IMR-90 (cell line): ENCODE results near the gene DAPK1. TPM values are rescaled to one million over a fixed set of nuclear protein-coding genes. Genes with fewer than 3 reads are reported as not detected.

Experiments
- ATAC-seq: fragments of 200-7000 bp; cut with Tn5 transposase; 2 replicates; pipeline ENCODE4 v1.9.1; 2020; ENCODE audit warnings: low read depth, mild to moderate bottlenecking, moderate library complexity
- BruUV-seq: library from RNA; stranded (reverse); fragments of 400-500 nt; replicated peaks from 2 replicates; lab custom pipeline; 2021; lab: Mats Ljungman, UMichigan
- CTCF ChIA-PET: fragments of 300-600 bp; formaldehyde crosslinking; extraction: SDS; loops from one replicate; lab custom pipeline; 2021; ENCODE audit warnings: antibody characterized with exemption; lab: Yijun Ruan, JAX
- POLR2A ChIA-PET: fragments of 300-600 bp; sonication (Branson Sonifier 250); formaldehyde crosslinking; loops from one replicate; lab custom pipeline; 2022; ENCODE audit warnings: antibody characterized with exemption; ENCODE audit not compliant: unreplicated experiment; lab: Charles Lee
- DNase-seq: peaks from one replicate; pipeline ENCODE4 v3.0.0; 2013
- H2AFZ ChIP-seq: replicated peaks from 2 replicates; pipeline ENCODE3; 2013; ENCODE audit warnings: low read length, mild to moderate bottlenecking; ENCODE audit not compliant: poor library complexity
- H2AK5ac ChIP-seq: 2 replicates; pipeline ENCODE4 v1.6.1; 2013; ENCODE audit warnings: low read depth, low read length, inconsistent platforms
- H2AK9ac ChIP-seq: replicated peaks from 2 replicates; pipeline ENCODE3; 2013; ENCODE audit warnings: mild to moderate bottlenecking, low read depth, low read length, moderate library complexity; ENCODE audit not compliant: poor library complexity
- H2BK120ac ChIP-seq: 2 replicates; pipeline ENCODE4 v1.6.1; 2013; ENCODE audit warnings: low read depth, low read length, inconsistent platforms
- H2BK15ac ChIP-seq: 3 replicates; pipeline ENCODE4 v1.6.1; 2013; ENCODE audit warnings: low read depth, low read length, inconsistent platforms
- H2BK20ac ChIP-seq: 2 replicates; pipeline ENCODE4 v1.6.1; 2013; ENCODE audit warnings: low read depth, mild to moderate bottlenecking, inconsistent platforms, low read length, moderate library complexity
- H2BK5ac ChIP-seq: 2 replicates; pipeline ENCODE4 v1.6.1; 2013; ENCODE audit warnings: mild to moderate bottlenecking, low read depth, low read length, inconsistent platforms; ENCODE audit not compliant: poor library complexity, severe bottlenecking
- H3K14ac ChIP-seq: replicated peaks from 2 replicates; pipeline ENCODE4 v1.6.1; 2013; ENCODE audit warnings: low read depth, low read length, inconsistent platforms
- H3K18ac ChIP-seq: 2 replicates; pipeline ENCODE4 v1.6.1; 2013; ENCODE audit warnings: low read depth, low read length, control low read depth
- H3K23ac ChIP-seq: 2 replicates; pipeline ENCODE4 v1.6.1; 2013; ENCODE audit warnings: low read depth, low read length, inconsistent platforms
- H3K27ac ChIP-seq: 2 replicates; pipeline ENCODE4 v1.5.1; 2013; ENCODE audit warnings: mild to moderate bottlenecking, control low read depth, low read length; ENCODE audit not compliant: insufficient read depth
- H3K27me3 ChIP-seq: 2 replicates; pipeline ENCODE4 v1.6.1; 2013; ENCODE audit warnings: low read length; ENCODE audit not compliant: control insufficient read depth, insufficient read depth
- H3K36me3 ChIP-seq: 2 replicates; pipeline ENCODE4 v1.6.1; 2013; ENCODE audit warnings: low read length, mixed read lengths; ENCODE audit not compliant: control insufficient read depth, insufficient read depth
- H3K4ac ChIP-seq: 2 replicates; pipeline ENCODE4 v1.6.1; 2013; ENCODE audit warnings: low read depth, low read length, inconsistent platforms
- H3K4me1 ChIP-seq: 2 replicates; pipeline ENCODE4 v1.6.1; 2013; ENCODE audit warnings: low read length, mixed read lengths; ENCODE audit not compliant: control insufficient read depth, insufficient read depth
- H3K4me2 ChIP-seq: 2 replicates; pipeline ENCODE4 v1.6.1; 2013; ENCODE audit warnings: low read depth, mild to moderate bottlenecking, control low read depth, low read length, moderate library complexity
- H3K4me3 ChIP-seq: 2 replicates; pipeline ENCODE4 v1.5.1; 2013; ENCODE audit warnings: low read depth, mild to moderate bottlenecking, control low read depth, low read length, moderate library complexity; ENCODE audit not compliant: insufficient read depth
- H3K56ac ChIP-seq: 2 replicates; pipeline ENCODE4 v1.6.1; 2013; ENCODE audit warnings: low read length, inconsistent platforms; ENCODE audit not compliant: insufficient read depth; ENCODE audit errors: extremely low read depth
- H3K79me1 ChIP-seq, 2 experiments: 2 replicates each; pipeline ENCODE4 v1.6.1; 2013; ENCODE audit warnings: low read length in 2 of 2, inconsistent platforms in 1 of 2, low read depth in 1 of 2
- H3K9ac ChIP-seq: 2 replicates; pipeline ENCODE4 v1.6.1; 2013; ENCODE audit warnings: low read depth, low read length, control low read depth
- H3K9me1 ChIP-seq: 2 replicates; pipeline ENCODE4 v1.6.1; 2013; ENCODE audit warnings: low read length, inconsistent platforms; ENCODE audit not compliant: insufficient read depth
- H3K9me3 ChIP-seq: 2 replicates; pipeline ENCODE4 v1.6.1; 2013; ENCODE audit warnings: low read length; ENCODE audit not compliant: control insufficient read depth, insufficient read depth
- H4K20me1 ChIP-seq: 2 replicates; pipeline ENCODE4 v1.6.1; 2013; ENCODE audit warnings: low read length, inconsistent platforms; ENCODE audit not compliant: insufficient read depth
- H4K5ac ChIP-seq: 2 replicates; pipeline ENCODE4 v1.6.1; 2013; ENCODE audit warnings: mild to moderate bottlenecking, low read depth, low read length, control low read depth
- H4K8ac ChIP-seq, 2 experiments: 2 replicates each; pipeline ENCODE4 v1.6.1; 2013; ENCODE audit warnings: low read depth in 2 of 2, low read length in 2 of 2, control low read depth in 1 of 2, inconsistent platforms in 1 of 2
- H4K91ac ChIP-seq: 2 replicates; pipeline ENCODE4 v1.6.1; 2013; ENCODE audit warnings: low read depth, low read length, inconsistent platforms; ENCODE audit not compliant: insufficient read depth
- WGBS, 2 experiments: methylation state at CpG; one replicate each; pipeline versions ENCODE4 v1.1.5 to v1.1.7; 2013; ENCODE audit warnings: missing lambda C conversion rate in 2 of 2; ENCODE audit not compliant: insufficient read length in 1 of 2; ENCODE audit errors: extremely low coverage in 2 of 2; 5-methylcytosine and 5-hydroxymethylcytosine counted together
- dilution Hi-C: fragments of 300-500 bp; cut with HindIII; formaldehyde crosslinking; loops from one replicate; pipeline ENCODE4 v1.14.3; 2018; ENCODE audit warnings: low sequenced_read_pairs; ENCODE audit not compliant: unreplicated experiment
- in situ Hi-C: fragments of 300-500 bp; cut with MboI; formaldehyde crosslinking; loops from 3 replicates; pipeline ENCODE4 v1.14.3; 2019; ENCODE audit warnings: low sequenced_read_pairs, inconsistent platforms, mixed read lengths
- intact Hi-C: fragments of 100-400 bp; cut with micrococcal nuclease; formaldehyde crosslinking; loops from 2 replicates; pipeline ENCODE4 v1.10.0; 2022
- polyA plus RNA-seq, 3 experiments: library from polyadenylated mRNA; depleted of rRNA; stranded (reverse); fragments of >200 nt; gene quantifications; 2 replicates each; pipeline ENCODE4 v1.2.3, GENCODE V29; 2012; ENCODE audit warnings: low replicate concordance in 1 of 3
- total RNA-seq: library from RNA; depleted of rRNA; stranded (reverse); fragments of >200 nt; gene quantifications from 2 replicates; pipeline ENCODE4 v1.2.3, GENCODE V29; 2012
- TF ChIP-seq, protein P1 (sequence below): fragments of 150-350 bp; IDR thresholded peaks from 2 replicates; pipeline ENCODE4 v1.6.1; 2017; ENCODE audit warnings: mild to moderate bottlenecking, antibody characterized with exemption, low read length, low read depth

The DAPK1 gene
- total and polyA plus RNA-seq, 2 of the 4 experiments (the other 2 are of a cell fraction) = under 0.01 to 0.03 TPM

DNA sequence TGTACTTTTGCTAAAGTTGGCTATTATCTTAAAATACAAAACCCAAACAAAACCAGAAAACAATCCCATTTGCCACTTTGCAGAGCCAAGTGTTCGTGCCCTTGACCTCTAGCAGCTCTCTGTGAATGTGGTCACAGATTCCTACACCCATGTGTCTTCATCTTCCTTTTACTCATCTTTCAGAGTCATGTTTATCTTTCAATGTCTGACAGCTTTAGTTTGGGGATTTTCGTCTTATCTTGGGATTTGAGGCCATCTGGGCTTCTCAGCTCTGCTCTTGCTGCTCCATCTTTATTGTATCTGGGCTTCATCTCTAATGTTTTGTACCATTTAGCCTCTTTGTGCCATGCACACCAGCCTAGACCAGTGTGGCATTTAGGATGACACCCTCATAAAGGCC, 81.0 kb downstream of the DAPK1 start:
- no peaks in the 10 kb centered on the region for H3K9me1 ChIP-seq
- dilution Hi-C loops = no loop called here
- ChIA-PET CTCF (no interaction called here), POLR2A (no interaction called here)
- H4K5ac ChIP-seq = no peak overlapping the region
- H4K20me1 ChIP-seq = no peaks in the 10 kb centered on the region
- H2AK5ac ChIP-seq = no peak overlapping the region
- H2AK9ac ChIP-seq = no peak overlapping the region
- H3K9ac ChIP-seq = no peak overlapping the region
- intact Hi-C loops = no loop called here
- H3K27ac ChIP-seq = no peak overlapping the region
- peaks cover 2% of the 10 kb centered on the region; the same call in 1 of the 2 replicates for H3K4me1 ChIP-seq
- no peak overlapping the region for H2BK15ac ChIP-seq
- H2BK20ac ChIP-seq = no peak overlapping the region
- no peak overlapping the region for H3K14ac ChIP-seq
- no peak overlapping the region for H3K4ac ChIP-seq
- no peak overlapping the region for H4K91ac ChIP-seq
- no peaks in the 10 kb centered on the region for H3K79me1 ChIP-seq
- no peak overlapping the region for H3K18ac ChIP-seq
- BruUV-seq = no TSS peak
- no CpG with 5 or more reads among the region's 2 CpGs for WGBS, 2 experiments
- no peak overlapping the region for H4K8ac ChIP-seq
- H3K23ac ChIP-seq = no peak overlapping the region
- in situ Hi-C loops = no loop called here
- 0 out of 2 replicates have a peak, but pooled peaks cover 2% of the 10 kb centered on the region for H3K27me3 ChIP-seq
- DNase-seq = no peak
- no peak overlapping the region for H3K4me2 ChIP-seq
- no peaks in the 10 kb centered on the region for H3K9me3 ChIP-seq
- no peak overlapping the region for H2BK5ac ChIP-seq
- no peak overlapping the region for H2BK120ac ChIP-seq
- no peak overlapping the region for H2AFZ ChIP-seq
- ATAC-seq = no peak
- TF ChIP-seq, protein P1, sequence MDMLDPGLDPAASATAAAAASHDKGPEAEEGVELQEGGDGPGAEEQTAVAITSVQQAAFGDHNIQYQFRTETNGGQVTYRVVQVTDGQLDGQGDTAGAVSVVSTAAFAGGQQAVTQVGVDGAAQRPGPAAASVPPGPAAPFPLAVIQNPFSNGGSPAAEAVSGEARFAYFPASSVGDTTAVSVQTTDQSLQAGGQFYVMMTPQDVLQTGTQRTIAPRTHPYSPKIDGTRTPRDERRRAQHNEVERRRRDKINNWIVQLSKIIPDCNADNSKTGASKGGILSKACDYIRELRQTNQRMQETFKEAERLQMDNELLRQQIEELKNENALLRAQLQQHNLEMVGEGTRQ = no peak
- no peak overlapping the region for H3K4me3 ChIP-seq
- no peak overlapping the region for H3K56ac ChIP-seq
- H3K36me3 ChIP-seq = no peaks in the 10 kb centered on the region
